ENCODE results near the gene BIK.

BIK gene

DNA sequence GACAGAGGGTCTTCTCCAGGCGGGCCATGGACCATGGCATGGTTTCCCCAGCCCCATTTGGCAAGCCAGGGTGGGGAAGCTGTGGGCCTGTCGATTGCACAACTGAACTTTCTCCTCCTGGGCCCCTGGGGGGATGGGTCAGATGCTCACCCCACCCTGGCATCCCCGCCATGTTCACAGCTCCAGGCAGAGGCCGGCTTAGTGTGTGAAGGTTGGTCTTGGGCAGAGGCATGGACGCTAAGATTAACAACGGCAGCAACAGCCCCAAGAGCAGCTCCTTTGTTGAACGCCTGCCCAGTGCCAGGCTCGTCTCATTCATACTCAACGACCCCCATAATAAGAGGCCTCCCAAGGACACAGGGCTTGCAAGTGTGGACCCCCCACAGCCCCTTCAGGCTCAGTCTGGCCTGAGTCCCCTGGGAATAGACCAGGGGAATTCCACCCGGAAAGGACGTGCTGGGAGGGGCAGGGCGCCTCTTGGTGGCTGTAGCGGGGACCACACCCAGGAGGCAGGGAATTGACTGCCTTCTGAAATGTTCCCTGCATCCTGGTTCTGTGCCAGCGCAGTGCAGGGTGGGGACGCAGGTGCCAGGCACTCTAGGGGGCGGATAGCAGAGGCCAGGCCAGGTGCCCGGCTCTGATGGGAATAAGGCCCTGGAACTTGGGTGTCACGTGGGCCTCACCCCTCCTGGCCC lies 49.1 kb downstream of the BIK start:
- no peak overlapping the region for H3K4me3 ChIP-seq (replicated peaks; ENCODE audit: low read depth, low read length)
- DNase-seq (ENCODE audit: low read depth) = peak; percentile 20
- peak; percentile 22 for TF ChIP-seq CTCF (IDR thresholded peaks at IDR 0.05; ENCODE audit: low read length, missing control alignments)

GRCh38 chr22:43160497-43161126 lies 50.1 kb downstream of the BIK start:
- TF ChIP-seq CTCF (IDR thresholded peaks at IDR 0.05; ENCODE audit: low read length, missing control alignments) = no peak
- no peak overlapping the region for H3K4me3 ChIP-seq (replicated peaks; ENCODE audit: low read depth, low read length)
- no peak for DNase-seq (ENCODE audit: low read depth)

GRCh38 chr22:43162412-43163150 lies 52.0 kb downstream of the BIK start:
- no peak for TF ChIP-seq CTCF (IDR thresholded peaks at IDR 0.05; ENCODE audit: low read length, missing control alignments)
- DNase-seq (ENCODE audit: low read depth) = no peak
- no peak overlapping the region for H3K4me3 ChIP-seq (replicated peaks; ENCODE audit: low read depth, low read length)

GRCh38 chr22:43163241-43163795 lies 52.8 kb downstream of the BIK start:
- H3K4me3 ChIP-seq (replicated peaks; ENCODE audit: low read depth, low read length) = no peak overlapping the region
- TF ChIP-seq CTCF (IDR thresholded peaks at IDR 0.05; ENCODE audit: low read length, missing control alignments) = no peak
- no peak for DNase-seq (ENCODE audit: low read depth)

- no peak for DNase-seq (ENCODE audit: low read depth)
- no peak for TF ChIP-seq CTCF (IDR thresholded peaks at IDR 0.05; ENCODE audit: low read length, missing control alignments)
Measured at GRCh38 chr22:43164636-43165035, 54.1 kb downstream of the BIK start.

DNA sequence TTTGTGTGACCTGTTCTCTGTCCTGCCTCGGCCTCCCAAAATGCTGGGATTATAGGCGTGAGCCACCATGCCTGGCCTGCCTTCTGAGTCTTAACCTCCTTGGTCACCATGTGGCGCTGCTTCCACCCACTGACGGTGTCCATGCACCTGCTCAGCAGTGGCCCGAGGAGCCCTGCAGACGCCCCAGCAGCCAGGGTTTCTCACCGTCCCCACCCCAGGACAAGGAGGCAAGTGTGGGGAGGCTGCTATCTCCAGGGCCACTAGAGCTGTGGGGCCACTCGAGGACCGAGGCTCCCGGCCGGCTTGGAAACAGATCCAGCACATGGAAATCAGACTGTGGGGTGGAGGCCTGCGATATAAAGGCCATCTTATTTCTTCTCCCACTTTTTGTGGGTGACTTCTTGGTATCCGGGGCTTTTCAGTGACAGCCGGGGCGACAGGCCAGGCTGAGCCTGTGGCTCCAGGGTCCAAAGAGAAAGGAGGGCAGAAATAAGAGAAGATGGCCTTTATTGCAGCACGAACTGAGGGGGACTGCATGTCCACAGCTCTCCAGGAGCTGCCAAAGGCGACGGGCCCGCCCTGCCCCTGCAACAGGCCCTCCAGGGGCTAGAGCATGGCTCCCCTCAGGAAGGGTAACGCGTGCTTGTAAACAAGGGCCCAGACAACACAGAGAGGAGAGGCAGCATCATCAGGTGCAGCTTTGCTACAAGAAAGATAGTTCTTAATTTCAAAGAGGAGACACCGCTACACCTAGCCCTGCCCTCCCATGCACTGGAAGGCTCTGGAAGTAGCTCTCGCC lies 55.8 kb downstream of the BIK start:
- TF ChIP-seq CTCF (IDR thresholded peaks at IDR 0.05; ENCODE audit: low read length, missing control alignments) = no peak
- H3K4me3 ChIP-seq (replicated peaks; ENCODE audit: low read depth, low read length) = no peak overlapping the region
- DNase-seq (ENCODE audit: low read depth) = no peak

More at GRCh38 chr22:43164636-43165035, 54.1 kb downstream of the BIK start:
- no peak overlapping the region for H3K4me3 ChIP-seq (replicated peaks; ENCODE audit: low read depth, low read length)
